NCI-H1105 treated with DMSO at 0.1 percent for 48 hours (cell line): ENCODE measurements around the gene KLF14.
A peak's percentile ranks its signal among the peaks of the same experiment; 100 is the strongest.
"Not testable (repeated sequence)": the region's sequence is repeated elsewhere in the genome, so short reads cannot be mapped to it uniquely, and the experiment has no call there.

Experiments
- DNase-seq: peaks from one replicate; lab custom pipeline; 2025; lab: John Stamatoyannopoulos, UW

The KLF14 gene

GRCh38 chr7:130733931-130734814 is at the start of gene KLF14:
Gene KLF14 (minus strand): TSS chr7:130734207. CDS start chr7:130734033, 174 bp downstream.
- DNase-seq, result peak; percentile 51

GRCh38 chr7:130781346-130781745 is 47.3 kb upstream of the KLF14 start:
- no peak for DNase-seq

- no peak for DNase-seq
Measured at GRCh38 chr7:130777426-130777825, 43.4 kb upstream of the KLF14 start.

- not testable (repeated sequence) for DNase-seq
Measured at GRCh38 chr7:130772456-130772855, 38.4 kb upstream of the KLF14 start.

GRCh38 chr7:130768854-130769253 is 34.8 kb upstream of the KLF14 start:
- no peak for DNase-seq

GRCh38 chr7:130764569-130764968 is 30.6 kb upstream of the KLF14 start:
- not testable (repeated sequence) for DNase-seq

- DNase-seq, result peak; percentile 69
Measured at GRCh38 chr7:130758429-130759056, 24.5 kb upstream of the KLF14 start.

GRCh38 chr7:130756316-130756715 is 22.3 kb upstream of the KLF14 start:
- DNase-seq, result no peak

GRCh38 chr7:130752424-130752823 is 18.4 kb upstream of the KLF14 start:
- DNase-seq, result no peak

- no peak for DNase-seq
Measured at GRCh38 chr7:130750755-130751154, 16.7 kb upstream of the KLF14 start.

- DNase-seq, result no peak
Measured at GRCh38 chr7:130748531-130749389, 14.8 kb upstream of the KLF14 start.

GRCh38 chr7:130741331-130741995 is 7.5 kb upstream of the KLF14 start:
- no peak for DNase-seq

- DNase-seq, result no peak
Measured at GRCh38 chr7:130740606-130741005, 6.6 kb upstream of the KLF14 start.

GRCh38 chr7:130736298-130736900 is 2.4 kb upstream of the KLF14 start:
- no peak for DNase-seq

- peak; percentile 37 for DNase-seq
Measured at GRCh38 chr7:130734815-130735716, 1.1 kb upstream of the KLF14 start.

- peak; percentile 50 for DNase-seq
Measured at GRCh38 chr7:130732980-130733930, 752 bp downstream of the KLF14 start.

- no peak for DNase-seq
Measured at GRCh38 chr7:130723784-130724183, 10.2 kb downstream of the KLF14 start.

- peak; percentile 61 for DNase-seq
Measured at GRCh38 chr7:130721486-130722277, 12.3 kb downstream of the KLF14 start.
